Measurements from ENCODE around the gene MGST1. TPM values are rescaled to one million over a fixed set of nuclear protein-coding genes. Genes with fewer than 3 reads are reported as not detected.

MGST1 gene
- total RNA-seq, 4 donors from 2014 or later: 39.8 to 65.9 (median 44.6) TPM

GRCh38 chr12:16331998-16332397, 15.4 kb upstream of the MGST1 start:
- DNase-seq (ENCODE audit: extremely low spot score): no peak
- no peak overlapping the region for H3K27ac ChIP-seq (replicated peaks in 1 of 4)
- no peaks in the 10 kb centered on the region for H3K27me3 ChIP-seq
- no peaks in the 10 kb centered on the region for H3K4me1 ChIP-seq
- 86% methylated on average over 2 of the region's 2 CpGs for WGBS
- no peak overlapping the region for H3K4me3 ChIP-seq
- H3K9me3 ChIP-seq: peaks cover 0 to 6% (median 2%) of the 10 kb centered on the region in 4 donors
- TF ChIP-seq POLR2AphosphoS5 (IDR thresholded peaks at IDR 0.05): no peak
- TF ChIP-seq, protein P1, sequence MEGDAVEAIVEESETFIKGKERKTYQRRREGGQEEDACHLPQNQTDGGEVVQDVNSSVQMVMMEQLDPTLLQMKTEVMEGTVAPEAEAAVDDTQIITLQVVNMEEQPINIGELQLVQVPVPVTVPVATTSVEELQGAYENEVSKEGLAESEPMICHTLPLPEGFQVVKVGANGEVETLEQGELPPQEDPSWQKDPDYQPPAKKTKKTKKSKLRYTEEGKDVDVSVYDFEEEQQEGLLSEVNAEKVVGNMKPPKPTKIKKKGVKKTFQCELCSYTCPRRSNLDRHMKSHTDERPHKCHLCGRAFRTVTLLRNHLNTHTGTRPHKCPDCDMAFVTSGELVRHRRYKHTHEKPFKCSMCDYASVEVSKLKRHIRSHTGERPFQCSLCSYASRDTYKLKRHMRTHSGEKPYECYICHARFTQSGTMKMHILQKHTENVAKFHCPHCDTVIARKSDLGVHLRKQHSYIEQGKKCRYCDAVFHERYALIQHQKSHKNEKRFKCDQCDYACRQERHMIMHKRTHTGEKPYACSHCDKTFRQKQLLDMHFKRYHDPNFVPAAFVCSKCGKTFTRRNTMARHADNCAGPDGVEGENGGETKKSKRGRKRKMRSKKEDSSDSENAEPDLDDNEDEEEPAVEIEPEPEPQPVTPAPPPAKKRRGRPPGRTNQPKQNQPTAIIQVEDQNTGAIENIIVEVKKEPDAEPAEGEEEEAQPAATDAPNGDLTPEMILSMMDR (IDR thresholded peaks at IDR 0.05): no peak
- no peak for TF ChIP-seq POLR2A (IDR thresholded peaks at IDR 0.05; ENCODE audit: low read depth)
- no peak for TF ChIP-seq EP300 (IDR thresholded peaks at IDR 0.05)
- intact Hi-C loops (cut with DNase I): no loop called here
- H3K36me3 ChIP-seq: no peaks in the 10 kb centered on the region

- H3K4me1 ChIP-seq: no peaks in the 10 kb centered on the region
- WGBS: 72% methylated on average over 4 of the region's 4 CpGs
- intact Hi-C loops (cut with DNase I): no loop called here
- H3K36me3 ChIP-seq: no peaks in the 10 kb centered on the region
- H3K9me3 ChIP-seq: no peaks in the 10 kb centered on the region
- DNase-seq (ENCODE audit: extremely low spot score): no peak
- TF ChIP-seq POLR2A (IDR thresholded peaks at IDR 0.05; ENCODE audit: low read depth) (no peak), POLR2AphosphoS5 (IDR thresholded peaks at IDR 0.05) (no peak)
- no peak overlapping the region for H3K27ac ChIP-seq (replicated peaks in 1 of 4)
- no peak overlapping the region for H3K4me3 ChIP-seq
- no peaks in the 10 kb centered on the region for H3K27me3 ChIP-seq
Observed at GRCh38 chr12:16335838-16336237, 11.6 kb upstream of the MGST1 start.

DNA sequence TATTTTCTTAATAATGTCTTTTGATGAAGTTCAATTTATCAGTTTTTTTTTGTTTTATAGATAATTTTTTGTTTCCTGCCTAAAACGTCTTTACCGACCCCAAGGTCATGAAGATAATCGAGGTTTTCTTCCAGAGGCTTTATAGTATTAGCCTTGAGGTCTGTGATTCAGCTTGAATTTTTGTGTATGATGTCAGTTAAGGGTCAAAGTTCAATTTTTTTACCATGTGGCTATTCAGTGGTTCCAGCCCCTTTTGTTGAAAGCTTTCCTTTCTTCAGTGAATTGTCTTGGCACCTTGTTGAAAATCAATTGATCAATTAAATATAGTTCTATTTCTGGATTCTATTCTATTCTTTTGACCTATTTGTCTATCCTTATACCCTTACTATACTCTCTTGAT, 3.2 kb upstream of the MGST1 start:
- Histone ChIP-seq H3K4me1 (peaks cover 0 to 11% (median 6%) of the 10 kb centered on the region in 4 donors), H3K4me3 (no peak overlapping the region), H3K36me3 (no peaks in the 10 kb centered on the region), H3K9me3 (no peaks in the 10 kb centered on the region), H3K27me3 (peaks cover 0 to 17% (median 0%) of the 10 kb centered on the region in 4 donors), H3K27ac (replicated peaks in 1 of 4) (no peak overlapping the region)
- TF ChIP-seq, protein P1 (IDR thresholded peaks at IDR 0.05): no peak
- no peak for TF ChIP-seq POLR2A (IDR thresholded peaks at IDR 0.05; ENCODE audit: low read depth)
- TF ChIP-seq POLR2AphosphoS5 (IDR thresholded peaks at IDR 0.05): no peak
- TF ChIP-seq EP300 (IDR thresholded peaks at IDR 0.05): no peak
- intact Hi-C loops (cut with DNase I): no loop called here
- DNase-seq (ENCODE audit: extremely low spot score): no peak
- WGBS: 79% methylated on average over 3 of the region's 3 CpGs

DNA sequence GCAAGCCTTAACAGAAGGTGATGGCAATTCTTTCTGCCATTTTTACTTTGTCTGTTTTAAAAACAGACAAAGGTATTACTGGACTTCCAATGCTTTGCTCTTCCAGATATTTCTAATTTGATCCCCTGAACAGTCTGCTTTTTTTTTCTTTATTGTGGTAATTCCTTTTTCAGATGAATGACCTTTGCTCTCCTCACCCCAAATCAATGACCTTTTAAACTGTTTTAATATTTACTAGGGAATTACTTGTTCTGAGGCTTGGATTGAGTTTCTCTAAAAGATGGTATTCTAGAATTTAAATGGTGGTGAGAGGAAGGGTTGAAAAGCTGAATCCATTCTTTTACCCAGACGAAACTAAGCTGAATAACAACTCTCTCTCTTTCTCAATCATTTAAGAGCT, 2.3 kb upstream of the MGST1 start:
- H3K9me3 ChIP-seq: no peaks in the 10 kb centered on the region
- H3K36me3 ChIP-seq: no peaks in the 10 kb centered on the region
- no peak for DNase-seq (ENCODE audit: extremely low spot score)
- 88% methylated on average over 1 of the region's 1 CpG for WGBS
- peaks cover 0 to 17% (median 0%) of the 10 kb centered on the region in 4 donors for H3K27me3 ChIP-seq
- no peak overlapping the region for H3K4me3 ChIP-seq
- TF ChIP-seq POLR2AphosphoS5 (IDR thresholded peaks at IDR 0.05): no peak
- TF ChIP-seq, protein P1 (IDR thresholded peaks at IDR 0.05): no peak
- TF ChIP-seq POLR2A (IDR thresholded peaks at IDR 0.05; ENCODE audit: low read depth): no peak
- no peak for TF ChIP-seq EP300 (IDR thresholded peaks at IDR 0.05)
- intact Hi-C loops (cut with DNase I): no loop called here
- H3K27ac ChIP-seq (replicated peaks in 1 of 4): no peak overlapping the region
- H3K4me1 ChIP-seq: peaks cover 0 to 11% (median 6%) of the 10 kb centered on the region in 4 donors

GRCh38 chr12:16346958-16347357, 487 bp upstream of the MGST1 start:
- TF ChIP-seq, protein P1 (IDR thresholded peaks at IDR 0.05): no peak
- TF ChIP-seq POLR2AphosphoS5 (IDR thresholded peaks at IDR 0.05) (no peak), POLR2A (IDR thresholded peaks at IDR 0.05; ENCODE audit: low read depth) (no peak), EP300 (IDR thresholded peaks at IDR 0.05) (no peak)
- Histone ChIP-seq H3K4me1 (peaks cover 0 to 11% (median 6%) of the 10 kb centered on the region in 4 donors), H3K9me3 (no peaks in the 10 kb centered on the region), H3K27me3 (peaks cover 0 to 17% (median 0%) of the 10 kb centered on the region in 4 donors), H3K4me3 (peak overlapping the region; percentile 47 to 59 (median 48)), H3K27ac (replicated peaks in 1 of 4) (peak overlapping the region; percentile 62 to 71 (median 68)), H3K36me3 (no peaks in the 10 kb centered on the region)
- WGBS: 63% methylated on average over 7 of the region's 7 CpGs
- intact Hi-C loops (cut with DNase I): no loop called here
- DNase-seq (ENCODE audit: extremely low spot score): no peak
